Erythroblast (primary cell): Measurements from ENCODE around the gene NES.

Experiments used
- DNase-seq, 2 experiments: peaks; one replicate each; lab custom pipeline; 2025; lab: John Stamatoyannopoulos, UW
- GATA1 ChIP-seq: IDR thresholded peaks from 2 replicates; pipeline ENCODE4 v1.6.1; 2011; ENCODE audit warnings: low read depth, mild to moderate bottlenecking, control low read depth, low read length, moderate library complexity
- POLR2A ChIP-seq: IDR thresholded peaks from 2 replicates; pipeline ENCODE4 v1.6.1; 2011; ENCODE audit warnings: mild to moderate bottlenecking, low read length

NES gene

DNA sequence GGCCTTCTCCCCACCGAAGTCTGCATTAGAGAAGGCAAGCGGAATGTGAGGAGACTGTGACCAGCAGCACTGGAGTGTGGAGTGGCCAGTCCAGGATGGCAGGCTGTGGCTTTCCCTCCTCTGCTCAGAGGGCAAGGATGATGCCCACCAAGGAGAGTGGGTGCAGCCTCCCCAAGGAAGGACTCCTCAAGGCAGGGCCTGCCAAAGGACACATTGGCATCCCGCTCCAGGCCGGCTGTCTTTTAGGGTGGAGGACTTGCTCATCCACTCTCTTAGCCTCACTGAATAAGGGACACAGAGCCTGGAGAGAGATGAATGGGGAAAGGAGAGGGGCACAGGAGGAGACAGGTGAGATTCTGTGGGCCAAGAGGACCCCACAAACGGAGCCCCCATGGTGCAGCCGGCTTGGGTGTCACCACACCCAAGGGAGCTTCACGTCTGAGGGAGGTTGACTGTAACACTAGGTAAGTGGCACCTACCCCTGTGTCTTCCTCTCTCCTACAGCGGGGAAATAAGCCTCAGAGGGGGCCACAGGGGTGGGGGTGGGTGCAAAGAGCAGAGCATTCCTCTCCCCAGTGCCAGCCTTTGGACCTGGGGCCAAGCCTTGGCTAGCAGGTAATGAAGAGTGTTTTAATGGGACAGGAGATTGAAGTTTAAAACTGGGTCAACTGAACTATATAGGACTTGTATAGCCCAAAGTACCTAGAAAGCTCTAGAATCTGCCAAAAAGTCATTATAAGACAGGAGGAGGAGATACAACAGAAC lies 4.2 kb upstream of the NES start:
- TF ChIP-seq POLR2A (no peak), GATA1 (no peak)
- DNase-seq = no peak

DNA sequence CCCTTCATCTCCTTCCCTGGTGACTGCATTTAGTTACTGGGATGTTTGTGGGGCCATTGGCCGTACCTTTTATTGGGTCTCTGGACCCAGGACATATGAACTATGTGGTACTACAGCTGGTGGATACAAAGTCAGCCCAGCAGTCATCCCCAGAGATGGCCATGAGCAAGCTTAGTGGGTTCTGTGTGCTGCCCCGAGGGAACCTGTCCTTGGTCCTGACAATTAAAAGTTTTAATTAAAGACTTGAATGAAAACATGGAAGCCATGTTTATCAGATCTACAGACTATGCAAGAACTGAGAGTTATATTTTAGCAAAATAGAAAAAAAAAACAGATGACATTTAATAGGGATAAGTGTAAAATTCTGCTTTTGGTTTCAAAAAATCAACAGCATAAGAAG lies 2.8 kb upstream of the NES start:
- no peak for DNase-seq
- TF ChIP-seq POLR2A = no peak
- no peak for TF ChIP-seq GATA1

DNA sequence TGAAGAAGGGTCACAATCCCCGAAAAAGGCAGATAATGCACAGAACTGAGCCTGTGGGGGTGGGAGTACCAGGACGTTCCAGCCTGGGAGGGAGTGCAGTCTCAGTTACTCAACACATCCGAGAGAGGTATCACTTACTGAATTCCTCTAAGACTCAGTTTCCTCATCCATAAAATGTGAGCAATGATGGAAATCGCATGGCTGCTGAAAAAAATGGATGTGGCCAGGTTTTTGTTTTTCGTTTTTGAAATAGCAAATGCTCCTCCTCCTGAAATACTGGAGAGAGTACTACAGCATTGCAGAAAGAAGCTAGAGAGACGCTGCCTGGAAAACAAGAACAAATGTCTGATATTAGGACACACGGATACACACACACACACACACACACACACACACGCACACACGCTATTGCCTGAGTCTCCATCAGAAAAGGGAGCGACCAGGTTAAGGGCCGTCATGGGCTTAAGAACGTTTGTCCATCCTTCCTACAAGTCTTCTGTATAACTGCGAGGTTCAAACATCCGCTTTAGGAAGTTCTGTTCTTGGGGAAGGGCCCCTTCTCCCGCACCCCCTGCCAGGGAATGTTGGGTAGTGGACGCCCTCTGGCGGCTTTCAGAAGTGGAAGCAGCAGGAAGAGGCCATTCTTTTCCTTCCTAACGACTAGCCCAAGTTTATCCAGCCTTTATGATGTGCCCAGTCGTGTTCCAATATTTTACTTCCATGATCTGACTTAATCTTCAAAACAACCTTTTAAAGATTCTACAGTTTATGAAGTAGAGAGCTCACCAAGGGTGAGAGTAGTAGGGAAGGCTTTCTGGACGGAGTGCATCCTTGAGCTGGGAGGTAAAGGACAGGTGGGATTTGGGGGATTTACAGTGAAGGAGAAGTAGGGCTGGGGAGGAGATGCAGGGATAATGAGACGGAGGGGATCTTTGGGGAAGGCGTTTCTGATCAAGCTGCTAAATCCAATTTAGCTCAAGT lies 699 bp upstream of the NES start:
- DNase-seq = peak; percentile 44 to 57
- TF ChIP-seq POLR2A = no peak
- no peak for TF ChIP-seq GATA1

DNA sequence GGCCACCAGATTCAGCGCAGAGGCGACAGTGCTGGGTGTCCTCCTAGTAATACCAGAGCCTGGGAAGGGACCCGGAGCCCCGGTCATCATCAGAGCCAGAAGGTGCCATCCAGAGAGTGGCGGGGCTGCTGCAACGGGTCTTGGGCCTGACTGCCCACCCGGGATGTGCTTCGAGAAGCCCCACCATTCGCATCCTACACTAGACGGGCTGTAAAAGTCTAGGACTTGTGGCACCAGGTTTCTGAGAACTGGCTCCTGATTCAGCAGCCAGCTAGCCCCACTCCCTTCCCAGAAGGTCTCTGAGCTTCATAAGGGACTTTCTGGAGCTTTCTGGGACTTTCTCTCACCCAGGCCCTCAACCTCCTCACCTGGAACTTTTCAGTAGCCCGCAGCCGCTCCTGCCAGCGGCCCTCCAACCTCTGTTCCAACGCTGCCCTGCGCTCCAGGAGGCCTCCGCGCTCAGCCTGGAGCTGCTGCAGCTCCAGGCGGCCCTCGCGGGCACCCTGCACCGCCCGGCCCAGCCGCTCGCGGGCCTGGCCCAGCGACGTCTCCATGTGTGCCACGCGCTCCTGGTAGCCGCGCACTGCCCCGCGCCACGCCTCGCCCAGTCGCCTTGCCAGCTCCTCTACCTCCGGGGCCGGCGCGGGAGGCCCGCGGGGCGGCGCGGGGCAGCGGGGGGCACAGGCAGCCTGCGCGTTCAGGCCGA lies 940 bp downstream of the NES start:
- no peak for DNase-seq
- no peak for TF ChIP-seq GATA1
- TF ChIP-seq POLR2A = no peak

DNA sequence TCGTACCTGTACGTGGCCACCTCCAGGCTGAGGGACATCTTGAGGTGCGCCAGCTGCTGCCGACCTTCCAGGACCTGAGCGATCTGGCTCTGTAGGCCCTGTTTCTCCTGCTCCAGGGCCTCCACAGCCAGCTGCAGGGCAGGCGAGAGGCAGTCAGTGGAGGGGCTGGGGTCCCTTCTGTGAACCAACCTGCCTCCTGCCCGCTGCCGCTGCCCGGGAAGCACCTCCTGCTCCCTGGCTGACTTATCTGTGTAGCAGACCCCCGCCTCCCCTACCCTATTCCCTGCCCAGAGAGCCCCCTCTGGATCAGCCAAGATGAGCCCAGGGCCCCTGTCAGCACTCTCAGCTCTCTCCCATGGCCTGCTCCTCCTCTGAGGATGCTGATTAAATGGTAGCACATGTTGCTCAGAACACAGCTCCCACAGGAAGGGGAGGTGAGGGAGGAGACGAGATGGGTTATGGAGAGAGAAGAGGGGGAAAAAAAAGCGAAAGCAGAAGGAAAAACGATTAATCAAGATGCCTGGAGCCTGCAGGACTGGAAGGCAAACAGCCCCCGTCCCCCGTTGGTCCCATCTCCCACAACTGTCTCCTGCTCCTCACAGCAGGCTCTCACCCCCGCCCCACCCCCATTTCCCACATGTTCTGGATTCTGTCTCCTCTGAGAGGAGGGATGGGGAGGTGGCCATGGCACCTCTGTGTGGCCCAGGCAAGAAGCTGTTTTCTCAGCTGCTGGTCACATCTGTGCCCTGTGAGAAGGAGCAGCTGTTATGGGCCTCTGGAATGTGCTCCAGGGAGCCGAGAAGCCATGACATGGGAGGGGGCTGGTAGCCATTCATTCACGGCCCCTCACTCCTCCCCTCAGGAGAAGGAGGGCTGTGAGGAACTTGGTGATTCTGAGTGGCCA lies 1.7 kb downstream of the NES start:
- DNase-seq = no peak
- TF ChIP-seq POLR2A (no peak), GATA1 (no peak)

DNA sequence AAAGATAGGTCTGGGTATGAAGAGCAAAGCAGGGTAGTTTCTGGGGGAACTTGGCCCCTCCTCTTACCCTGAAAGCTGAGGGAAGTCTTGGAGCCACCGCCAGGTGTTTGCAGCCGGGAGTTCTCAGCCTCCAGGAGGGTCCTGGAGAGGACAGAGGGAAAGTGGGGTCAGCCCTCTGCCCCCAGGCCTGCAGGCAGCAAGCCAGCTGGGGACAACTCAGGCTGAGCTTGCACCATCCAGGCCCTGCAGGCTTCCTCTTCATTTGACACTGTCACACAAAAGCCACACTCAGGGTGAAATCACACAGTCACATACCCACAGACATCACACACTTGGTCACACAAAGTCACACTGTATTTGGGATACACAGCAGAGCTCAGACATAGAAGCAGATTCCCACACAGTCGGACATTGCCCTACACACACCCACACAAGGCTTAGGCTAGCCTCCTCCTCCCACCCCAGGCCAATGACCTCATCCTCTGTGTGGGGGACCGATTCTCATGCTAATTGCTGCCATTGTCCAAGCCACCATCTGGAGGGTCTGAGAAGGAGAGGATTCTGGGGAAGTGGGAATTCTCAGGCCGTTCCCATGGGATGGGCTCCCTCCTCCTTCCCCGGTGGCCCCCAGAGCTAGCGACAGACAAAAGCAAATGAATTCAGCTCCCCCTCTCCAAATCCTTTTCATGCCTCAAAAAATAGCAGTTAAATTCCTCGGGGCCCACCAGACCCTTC lies 3.7 kb downstream of the NES start:
- TF ChIP-seq POLR2A (no peak), GATA1 (no peak)
- DNase-seq = no peak

DNA sequence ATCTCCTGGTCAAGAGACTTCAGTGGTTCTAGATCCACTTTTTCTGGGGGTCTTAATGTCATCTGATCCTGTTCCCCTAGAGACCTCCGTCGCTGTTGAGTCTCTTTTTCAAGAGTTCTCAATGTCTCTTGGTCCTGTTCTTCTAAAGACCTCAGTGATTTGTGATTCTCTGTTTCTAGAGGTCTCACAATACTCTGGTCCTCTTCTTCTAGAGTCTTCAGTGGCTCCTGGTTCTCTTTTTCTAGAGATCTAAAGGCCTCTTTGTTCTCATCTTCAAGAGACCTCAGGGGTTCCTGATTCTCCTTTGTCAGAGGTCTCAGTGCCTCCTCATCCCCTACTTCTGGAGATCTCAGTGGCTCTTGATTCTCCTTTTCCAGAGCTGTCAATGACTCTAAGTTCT lies 5.4 kb downstream of the NES start:
- TF ChIP-seq GATA1 = no peak
- TF ChIP-seq POLR2A = no peak
- no peak for DNase-seq

DNA sequence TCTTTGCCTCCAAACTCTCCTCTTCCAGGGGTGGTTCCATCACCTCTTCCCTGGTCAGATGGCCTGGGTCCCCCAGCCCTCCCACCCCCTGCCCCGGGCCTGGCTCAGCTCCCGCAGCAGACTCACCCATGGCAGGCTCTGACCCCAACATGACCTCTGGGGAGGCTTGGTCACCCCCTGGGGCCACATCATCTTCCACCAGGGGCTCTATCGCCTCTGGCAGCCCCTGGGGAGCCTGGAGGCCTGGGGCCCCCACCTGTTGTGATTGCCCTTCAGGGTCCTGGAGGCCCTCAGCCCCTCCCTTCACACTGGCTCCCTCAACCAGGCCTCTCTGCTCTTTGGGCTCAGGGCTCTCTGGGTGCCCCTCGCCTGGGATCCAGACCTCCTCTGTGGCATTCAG lies 6.4 kb downstream of the NES start:
- no peak for DNase-seq

DNA sequence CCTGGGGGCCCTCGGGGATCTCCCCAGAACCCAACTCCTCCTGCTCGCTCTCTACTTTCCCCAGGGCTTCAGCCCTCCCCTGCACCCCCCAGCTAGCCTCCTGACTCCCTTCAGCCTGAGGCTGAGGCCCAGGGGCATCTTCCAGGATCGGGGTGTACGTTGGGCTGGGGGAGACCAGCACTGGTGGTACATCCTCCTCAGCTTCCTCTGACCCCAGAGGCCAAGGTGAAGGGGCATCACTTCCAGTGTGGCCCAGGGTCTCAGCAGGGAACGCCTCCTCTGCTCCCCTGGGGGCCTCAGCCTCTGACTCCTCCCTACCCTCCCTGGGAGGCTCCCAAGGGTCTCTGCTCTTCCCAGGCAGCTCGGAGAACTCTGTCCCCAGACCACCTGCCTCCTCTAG lies 6.8 kb downstream of the NES start:
- DNase-seq = no peak
- TF ChIP-seq POLR2A (no peak), GATA1 (no peak)

More for the DNA sequence above, 6.4 kb downstream of the NES start:
- TF ChIP-seq GATA1 (no peak), POLR2A (no peak)

DNA sequence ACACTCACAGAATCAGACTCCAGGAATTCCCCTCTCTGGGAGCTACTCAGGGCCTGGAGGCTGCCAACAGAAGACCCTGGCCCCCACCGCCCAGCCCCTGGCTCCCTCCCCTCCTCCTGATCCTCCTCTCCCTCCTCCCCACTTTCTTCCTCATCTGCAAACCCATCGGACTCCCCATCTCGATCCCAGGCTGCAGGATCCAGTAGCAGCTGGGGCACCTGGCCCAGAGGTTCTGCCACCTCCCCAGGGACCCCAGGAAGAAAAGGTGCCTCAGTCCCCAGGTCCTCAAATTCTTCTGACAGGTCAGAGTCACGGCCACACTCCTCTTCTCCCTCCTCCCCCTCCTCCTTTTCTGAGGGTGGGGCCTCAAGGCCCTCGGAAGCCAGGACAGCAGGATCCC lies 7.4 kb downstream of the NES start:
- no peak for DNase-seq
- TF ChIP-seq GATA1 (no peak), POLR2A (no peak)

DNA sequence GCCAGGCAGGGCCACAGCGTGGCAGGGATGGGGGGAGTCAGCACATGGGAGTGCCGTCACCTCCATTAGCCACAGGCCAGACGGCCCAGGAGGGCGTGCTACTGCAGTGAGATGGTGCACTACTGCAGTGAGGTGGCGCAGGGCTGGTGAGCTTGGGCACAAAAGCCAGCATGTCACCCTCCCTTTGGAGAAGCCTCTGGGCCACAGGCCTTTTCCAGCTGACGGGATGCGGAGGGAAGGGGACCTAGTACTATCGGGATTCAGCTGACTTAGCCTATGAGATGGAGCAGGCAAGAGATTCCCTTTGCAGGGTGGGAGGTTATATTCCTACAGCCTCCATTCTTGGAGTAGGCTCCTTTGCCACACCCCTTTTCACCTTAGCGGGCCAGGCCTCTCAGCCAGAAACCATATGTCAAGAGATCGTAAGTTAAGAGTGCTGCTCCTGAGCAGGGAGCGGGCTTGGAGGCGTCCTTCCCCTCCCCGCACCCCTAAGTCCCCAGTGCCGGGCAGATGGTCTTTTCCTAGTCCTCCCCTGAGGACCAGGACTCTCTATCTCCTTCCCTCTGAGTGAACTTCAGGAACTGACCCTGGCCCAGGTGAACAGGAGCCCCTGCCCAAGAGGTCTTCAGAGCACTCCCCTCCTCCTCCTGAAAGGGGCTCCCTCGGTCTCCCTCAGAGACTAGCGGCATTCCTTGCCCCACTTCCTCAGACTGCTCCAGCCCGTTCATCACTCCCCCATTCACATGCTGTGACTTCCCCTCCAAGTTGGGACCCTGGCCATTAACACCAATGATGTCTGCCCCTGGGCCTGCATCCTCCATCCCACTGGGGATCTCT lies 8.2 kb downstream of the NES start:
- DNase-seq = no peak
- TF ChIP-seq POLR2A (no peak), GATA1 (no peak)
